Osteoblast (primary cell): ENCODE measurements around the gene CD53. TPM values are rescaled to one million over a fixed set of nuclear protein-coding genes. Genes with fewer than 3 reads are reported as not detected.
A peak's percentile ranks its signal among the peaks of the same experiment; 100 is the strongest.

Source experiments
- DNase-seq: peaks from one replicate; pipeline ENCODE4 v3.0.0; 2011; ENCODE audit warnings: low spot score, mixed read lengths; ENCODE audit not compliant: insufficient read length; ENCODE audit errors: missing footprints
- H2AFZ ChIP-seq: 2 replicates; pipeline ENCODE4 v1.6.0; 2011; ENCODE audit warnings: mild to moderate bottlenecking, low read length
- H3K27ac ChIP-seq: 2 replicates; pipeline ENCODE4 v1.5.1; 2011; ENCODE audit warnings: mild to moderate bottlenecking, low read depth, low read length, moderate library complexity
- H3K27me3 ChIP-seq: 2 replicates; pipeline ENCODE4 v1.6.0; 2012; ENCODE audit warnings: mild to moderate bottlenecking, control low read depth, inconsistent platforms, low read length, moderate library complexity; ENCODE audit not compliant: insufficient read depth
- H3K36me3 ChIP-seq: 2 replicates; pipeline ENCODE4 v1.5.1; 2011; ENCODE audit warnings: mild to moderate bottlenecking, low read length, control low read depth, moderate library complexity; ENCODE audit not compliant: insufficient read depth
- H3K4me1 ChIP-seq: 2 replicates; pipeline ENCODE4 v1.5.1; 2011; ENCODE audit warnings: mild to moderate bottlenecking, low read length, control low read depth, moderate library complexity; ENCODE audit not compliant: insufficient read depth
- H3K4me2 ChIP-seq: 2 replicates; pipeline ENCODE4 v1.6.0; 2011; ENCODE audit warnings: mild to moderate bottlenecking, low read length; ENCODE audit not compliant: insufficient read depth
- H3K4me3 ChIP-seq: fragments of 200-600 bp; sonication (generic); 3 replicates; pipeline ENCODE4 v1.5.1; 2012; ENCODE audit warnings: mild to moderate bottlenecking, low read length, inconsistent platforms; ENCODE audit not compliant: insufficient read depth
- H3K79me2 ChIP-seq: 2 replicates; pipeline ENCODE4 v1.6.0; 2012; ENCODE audit warnings: mild to moderate bottlenecking, low read length, control low read depth, inconsistent platforms; ENCODE audit not compliant: insufficient read depth
- H3K9me3 ChIP-seq: 2 replicates; pipeline ENCODE4 v1.5.1; 2011; ENCODE audit warnings: low read depth, low read length, control low read depth
- H4K20me1 ChIP-seq: 2 replicates; pipeline ENCODE4 v1.6.0; 2012; ENCODE audit warnings: mild to moderate bottlenecking, low read length, control low read depth; ENCODE audit not compliant: insufficient read depth
- total RNA-seq: library from RNA; depleted of rRNA; stranded (reverse); fragments of >200 nt; gene quantifications from 2 replicates; pipeline ENCODE4 v1.2.3, GENCODE V29; 2012
- TF ChIP-seq, protein P1 (sequence below): IDR thresholded peaks from 2 replicates; pipeline ENCODE4 v1.5.1; 2011; ENCODE audit warnings: mild to moderate bottlenecking, low read depth, low read length, moderate library complexity; ENCODE audit errors: extremely low read depth

Gene CD53
- total RNA-seq, 1 donor: 0.36 TPM

DNA sequence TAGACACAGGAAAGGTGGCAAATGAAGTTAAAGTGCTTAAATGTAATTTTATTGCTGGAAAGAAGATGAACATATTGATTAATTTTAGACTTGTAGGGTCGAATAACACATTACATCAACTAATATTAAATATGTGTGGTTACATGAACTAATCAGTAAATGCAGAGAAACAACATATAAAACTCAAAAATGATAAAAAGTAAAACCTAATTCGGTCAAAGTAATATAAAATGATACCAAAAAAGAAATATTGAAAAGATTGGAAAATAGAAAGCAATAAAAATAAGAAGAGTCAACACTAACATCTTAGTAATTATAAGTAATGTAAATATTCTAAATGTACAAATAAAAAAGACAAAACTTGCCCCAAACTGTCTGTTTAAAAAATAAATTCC lies 43.3 kb downstream of the CD53 start:
- Histone ChIP-seq H3K4me1 (no peaks in the 10 kb centered on the region), H3K4me3 (no peak overlapping the region), H3K27ac (no peak overlapping the region), H3K79me2 (no peaks in the 10 kb centered on the region), H3K27me3 (no peaks in the 10 kb centered on the region), H2AFZ (no peak overlapping the region), H4K20me1 (no peaks in the 10 kb centered on the region), H3K36me3 (no peaks in the 10 kb centered on the region), H3K4me2 (peak overlapping the region; percentile 57), H3K9me3 (no peaks in the 10 kb centered on the region)
- TF ChIP-seq, protein P1, sequence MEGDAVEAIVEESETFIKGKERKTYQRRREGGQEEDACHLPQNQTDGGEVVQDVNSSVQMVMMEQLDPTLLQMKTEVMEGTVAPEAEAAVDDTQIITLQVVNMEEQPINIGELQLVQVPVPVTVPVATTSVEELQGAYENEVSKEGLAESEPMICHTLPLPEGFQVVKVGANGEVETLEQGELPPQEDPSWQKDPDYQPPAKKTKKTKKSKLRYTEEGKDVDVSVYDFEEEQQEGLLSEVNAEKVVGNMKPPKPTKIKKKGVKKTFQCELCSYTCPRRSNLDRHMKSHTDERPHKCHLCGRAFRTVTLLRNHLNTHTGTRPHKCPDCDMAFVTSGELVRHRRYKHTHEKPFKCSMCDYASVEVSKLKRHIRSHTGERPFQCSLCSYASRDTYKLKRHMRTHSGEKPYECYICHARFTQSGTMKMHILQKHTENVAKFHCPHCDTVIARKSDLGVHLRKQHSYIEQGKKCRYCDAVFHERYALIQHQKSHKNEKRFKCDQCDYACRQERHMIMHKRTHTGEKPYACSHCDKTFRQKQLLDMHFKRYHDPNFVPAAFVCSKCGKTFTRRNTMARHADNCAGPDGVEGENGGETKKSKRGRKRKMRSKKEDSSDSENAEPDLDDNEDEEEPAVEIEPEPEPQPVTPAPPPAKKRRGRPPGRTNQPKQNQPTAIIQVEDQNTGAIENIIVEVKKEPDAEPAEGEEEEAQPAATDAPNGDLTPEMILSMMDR: no peak
- no peak for DNase-seq

DNA sequence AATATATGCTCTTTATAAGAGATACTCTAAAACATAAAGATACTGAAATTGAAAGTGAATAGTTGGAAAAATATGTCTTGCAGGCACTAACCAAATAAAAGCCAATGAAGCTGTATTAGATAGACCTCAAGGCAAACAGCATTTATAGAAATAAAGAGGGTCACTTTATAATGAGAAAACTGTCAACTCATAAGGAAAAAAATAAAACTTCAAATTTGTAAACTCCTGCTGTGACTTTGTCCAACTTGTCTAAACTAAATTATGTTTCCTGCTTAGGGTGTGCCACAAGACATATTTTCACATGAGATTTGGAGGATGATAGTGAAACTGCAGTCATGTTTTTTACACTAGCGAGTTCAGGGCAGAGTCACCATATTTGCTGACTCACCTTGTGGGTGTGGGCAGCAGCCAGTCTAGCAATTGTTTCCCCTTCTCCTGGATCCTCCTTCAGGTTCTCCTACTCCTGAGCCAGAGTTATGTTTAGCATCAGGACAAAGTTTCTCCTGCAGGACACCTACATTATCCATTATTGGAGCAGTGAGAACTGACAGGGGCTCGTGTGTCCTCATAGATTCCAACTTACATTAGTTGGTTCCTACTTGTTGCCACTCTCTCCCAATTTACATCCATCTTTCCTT lies 43.8 kb downstream of the CD53 start:
- Histone ChIP-seq H3K9me3 (no peaks in the 10 kb centered on the region), H3K4me3 (peak overlapping the region; percentile 27), H3K4me1 (no peaks in the 10 kb centered on the region), H3K36me3 (no peaks in the 10 kb centered on the region), H3K79me2 (no peaks in the 10 kb centered on the region), H3K4me2 (peak overlapping the region; percentile 57), H3K27me3 (no peaks in the 10 kb centered on the region), H4K20me1 (no peaks in the 10 kb centered on the region), H2AFZ (peak overlapping the region; percentile 11), H3K27ac (no peak overlapping the region)
- TF ChIP-seq, protein P1: no peak
- DNase-seq: no peak

DNA sequence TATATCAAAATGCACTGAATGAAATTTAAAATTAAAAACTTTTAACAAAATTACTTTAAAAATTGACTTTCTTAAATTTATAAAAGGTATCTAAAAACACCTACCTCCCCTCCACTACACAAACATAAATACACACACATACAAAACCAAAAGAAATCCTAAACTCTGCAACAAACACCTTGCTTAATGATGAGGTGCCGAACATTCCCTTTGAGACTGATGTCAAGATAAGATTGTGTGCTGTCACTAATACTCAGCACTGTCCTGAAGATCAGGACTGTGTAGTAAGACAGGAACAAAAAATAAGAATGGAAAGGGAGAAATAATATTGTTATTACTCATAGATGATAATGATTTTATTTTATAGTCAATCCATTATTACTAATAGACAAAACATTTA lies 45.1 kb downstream of the CD53 start:
- DNase-seq: no peak
- Histone ChIP-seq H3K27ac (no peak overlapping the region), H3K4me1 (no peaks in the 10 kb centered on the region), H3K4me2 (no peak overlapping the region), H2AFZ (no peak overlapping the region), H3K9me3 (no peaks in the 10 kb centered on the region), H3K27me3 (no peaks in the 10 kb centered on the region), H4K20me1 (no peaks in the 10 kb centered on the region), H3K79me2 (no peaks in the 10 kb centered on the region), H3K36me3 (no peaks in the 10 kb centered on the region), H3K4me3 (no peak overlapping the region)
- TF ChIP-seq, protein P1: no peak

DNA sequence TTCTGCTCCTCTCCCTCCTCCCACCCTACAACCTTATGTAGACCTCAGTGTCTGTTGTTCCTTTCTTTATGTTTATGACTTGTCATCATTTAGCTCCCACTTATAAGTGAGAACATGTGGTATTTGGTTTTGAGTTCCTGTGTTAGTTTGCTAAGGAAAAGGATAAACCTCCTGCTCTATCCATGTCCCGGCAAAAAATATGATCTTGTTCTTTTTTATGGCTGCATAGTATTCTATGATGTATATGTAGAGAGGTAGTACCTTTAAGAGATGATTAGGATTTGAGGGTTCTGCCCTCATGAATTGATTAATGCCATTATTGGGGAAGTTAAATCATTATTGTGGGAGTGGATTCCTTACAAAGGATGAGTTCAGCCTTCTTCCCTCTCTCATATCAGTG lies 49.0 kb downstream of the CD53 start:
- Histone ChIP-seq H3K4me2 (no peak overlapping the region), H3K4me1 (no peaks in the 10 kb centered on the region), H3K79me2 (no peaks in the 10 kb centered on the region), H3K9me3 (no peaks in the 10 kb centered on the region), H3K27ac (no peak overlapping the region), H4K20me1 (no peaks in the 10 kb centered on the region), H3K4me3 (no peak overlapping the region), H3K36me3 (no peaks in the 10 kb centered on the region), H3K27me3 (no peaks in the 10 kb centered on the region), H2AFZ (no peak overlapping the region)
- TF ChIP-seq, protein P1: no peak
- no peak for DNase-seq
